HG03378 (cell line): ENCODE data around the gene GDPD5.

ENCODE experiments used
- ATAC-seq: cut with Tn5 transposase; IDR thresholded peaks from one replicate; pipeline ENCODE4 v1.9.1; 2021; ENCODE audit warnings: mild to moderate bottlenecking, moderate library complexity; ENCODE audit not compliant: unreplicated experiment

Gene GDPD5

GRCh38 chr11:75450826-75451821, 74.6 kb downstream of the GDPD5 start:
- ATAC-seq: no peak

- ATAC-seq: no peak
Measured at GRCh38 chr11:75450236-75450635, 75.5 kb downstream of the GDPD5 start.

GRCh38 chr11:75449776-75450175, 76.0 kb downstream of the GDPD5 start:
- no peak for ATAC-seq

GRCh38 chr11:75449271-75449670, 76.5 kb downstream of the GDPD5 start:
- ATAC-seq: no peak

- ATAC-seq: no peak
Measured at GRCh38 chr11:75447415-75447814, 78.3 kb downstream of the GDPD5 start.

GRCh38 chr11:75445315-75445953, 80.3 kb downstream of the GDPD5 start:
- no peak for ATAC-seq

- no peak for ATAC-seq
Measured at GRCh38 chr11:75443043-75443442, 82.7 kb downstream of the GDPD5 start.

- ATAC-seq: no peak
Measured at GRCh38 chr11:75442161-75442885, 83.4 kb downstream of the GDPD5 start.

- no peak for ATAC-seq
Measured at GRCh38 chr11:75441804-75442132, 84.0 kb downstream of the GDPD5 start.

GRCh38 chr11:75440960-75441803, 84.6 kb downstream of the GDPD5 start:
- ATAC-seq: no peak

GRCh38 chr11:75439495-75440120, 86.1 kb downstream of the GDPD5 start:
- no peak for ATAC-seq

- ATAC-seq: no peak
Measured at GRCh38 chr11:75439026-75439425, 86.7 kb downstream of the GDPD5 start.

GRCh38 chr11:75437966-75438659, 87.6 kb downstream of the GDPD5 start:
- ATAC-seq: no peak

GRCh38 chr11:75436806-75437205, 88.9 kb downstream of the GDPD5 start:
- no peak for ATAC-seq

- ATAC-seq: no peak
Measured at GRCh38 chr11:75435571-75435925, 90.2 kb downstream of the GDPD5 start.

GRCh38 chr11:75434886-75435570, 90.7 kb downstream of the GDPD5 start:
- no peak for ATAC-seq

- no peak for ATAC-seq
Measured at GRCh38 chr11:75434051-75434450, 91.7 kb downstream of the GDPD5 start.

- no peak for ATAC-seq
Measured at GRCh38 chr11:75433443-75433842, 92.3 kb downstream of the GDPD5 start.

- no peak for ATAC-seq
Measured at GRCh38 chr11:75432911-75433321, 92.8 kb downstream of the GDPD5 start, which contains the start of gene KLHL35. TSS of gene KLHL35 (minus strand) at chr11:75433203. CDS start at chr11:75430629, 2,574 bp downstream.
